DMS153 treated with DMSO at 0.1 percent for 48 hours (cell line): ENCODE measurements around the gene DIAPH3.

ENCODE experiments used
- DNase-seq: peaks from one replicate; lab custom pipeline; 2025; ENCODE audit not compliant: unreplicated experiment; lab: John Stamatoyannopoulos, UW

Gene DIAPH3

DNA sequence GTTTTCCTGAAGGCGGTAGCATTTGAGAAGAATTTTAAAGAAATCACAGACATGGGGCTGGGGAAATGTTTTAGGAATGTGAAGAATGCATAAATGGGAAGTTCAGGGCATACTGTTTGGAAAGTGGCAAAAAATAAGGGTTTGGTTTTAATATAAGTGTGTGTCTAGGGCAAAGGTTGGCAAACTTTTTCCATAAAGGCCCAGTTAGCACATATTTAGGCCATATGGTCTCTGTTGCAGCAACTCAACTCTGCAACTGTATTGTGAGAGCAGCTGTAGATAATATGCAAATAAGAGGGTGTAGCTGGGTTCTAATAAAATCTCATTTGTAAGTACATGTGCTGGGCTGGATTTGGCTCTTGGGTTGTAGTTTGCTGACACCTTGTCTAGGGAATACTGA is 521.9 kb downstream of the DIAPH3 start:
- DNase-seq = no peak

DNA sequence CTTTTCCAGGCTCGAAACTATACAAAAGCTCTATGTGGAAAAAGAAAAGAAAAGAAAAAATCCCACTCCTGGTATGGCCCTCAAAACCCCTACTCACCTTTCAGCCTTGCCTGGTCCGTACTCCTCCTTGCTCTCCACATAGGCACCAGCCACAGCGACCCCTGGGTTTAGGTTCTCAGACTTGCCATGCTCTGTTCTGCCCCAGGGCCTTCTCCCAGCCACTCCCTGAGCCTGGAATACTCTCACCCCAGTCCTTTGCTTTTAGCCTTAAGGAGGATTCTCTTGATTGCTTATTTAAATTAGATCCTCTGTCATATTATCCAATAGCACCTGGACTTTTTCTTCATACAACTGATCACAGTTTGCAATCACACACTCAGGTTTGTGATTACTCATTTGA is 522.5 kb downstream of the DIAPH3 start:
- DNase-seq = no peak

- DNase-seq = no peak
Observed at GRCh38 chr13:59638404-59638803, 525.3 kb downstream of the DIAPH3 start.

GRCh38 chr13:59635589-59635988 is 528.1 kb downstream of the DIAPH3 start:
- DNase-seq = no peak

GRCh38 chr13:59633290-59633689 is 530.4 kb downstream of the DIAPH3 start:
- DNase-seq = no peak

DNA sequence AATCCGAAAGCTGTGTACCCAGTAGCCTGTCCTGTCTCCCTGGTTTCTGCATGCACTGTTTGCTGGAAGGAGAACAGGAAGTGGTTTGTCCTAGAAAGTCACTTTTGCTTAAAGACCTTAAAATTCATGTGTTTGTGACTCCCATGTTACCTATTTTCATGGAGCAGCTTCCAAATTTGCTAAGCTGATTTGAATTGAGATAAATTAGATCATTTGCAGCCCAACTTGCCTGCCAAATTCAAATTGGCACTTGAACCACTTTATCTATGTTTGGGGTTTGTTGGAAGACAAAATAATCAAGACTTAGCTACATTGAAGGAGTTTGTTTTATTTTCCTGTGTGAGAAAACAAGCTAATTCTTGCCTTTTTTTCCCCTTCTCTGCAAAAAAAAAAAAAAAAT is 532.5 kb downstream of the DIAPH3 start:
- DNase-seq = no peak

- no peak for DNase-seq
Observed at GRCh38 chr13:59625111-59625510, 538.6 kb downstream of the DIAPH3 start.

DNA sequence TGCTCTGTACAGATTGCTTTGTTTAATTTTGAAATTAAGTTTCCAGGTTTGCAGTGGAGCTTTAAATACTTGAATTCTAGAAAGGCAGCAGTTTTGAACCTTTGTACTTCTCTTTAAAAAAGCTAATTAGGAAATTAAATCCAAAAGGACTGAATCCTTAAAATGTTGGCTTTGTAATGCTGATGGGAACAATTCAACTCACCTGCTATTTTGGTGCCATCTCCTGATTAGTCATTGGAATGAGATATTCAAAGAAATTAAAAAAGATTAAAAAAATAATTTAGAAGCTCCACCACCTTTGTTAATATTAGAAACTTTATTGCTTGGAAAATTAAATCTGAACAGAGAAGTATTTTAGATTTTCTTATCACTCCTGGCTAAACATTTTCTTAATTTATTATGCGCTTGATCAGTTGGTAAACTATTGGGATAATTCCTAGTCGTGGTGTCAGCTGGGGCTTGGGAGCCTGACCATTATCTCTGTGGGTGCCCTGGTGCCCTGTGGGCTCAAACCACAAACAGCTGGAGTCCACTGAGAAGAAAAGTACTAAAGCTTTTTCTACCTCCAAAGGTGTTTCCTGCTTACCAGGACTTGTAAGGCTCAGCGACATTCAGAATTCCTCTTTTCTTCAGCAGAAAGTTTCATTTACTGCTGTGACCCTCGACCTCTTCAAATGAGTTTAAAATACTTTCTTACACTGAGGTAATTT is 540.4 kb downstream of the DIAPH3 start:
- no peak for DNase-seq

GRCh38 chr13:59621773-59622172 is 542.0 kb downstream of the DIAPH3 start:
- DNase-seq = no peak
